SIG-M5 treated with dmso at 0.1 percent for 504 hours (cell line): ENCODE results near the gene HHATL.
"Not testable (repeated sequence)": the region's sequence is repeated elsewhere in the genome, so short reads cannot be mapped to it uniquely, and the experiment has no call there.

ENCODE experiments used
- DNase-seq: peaks from one replicate; lab custom pipeline; 2025; ENCODE audit not compliant: unreplicated experiment; lab: John Stamatoyannopoulos, UW

The HHATL gene

DNA sequence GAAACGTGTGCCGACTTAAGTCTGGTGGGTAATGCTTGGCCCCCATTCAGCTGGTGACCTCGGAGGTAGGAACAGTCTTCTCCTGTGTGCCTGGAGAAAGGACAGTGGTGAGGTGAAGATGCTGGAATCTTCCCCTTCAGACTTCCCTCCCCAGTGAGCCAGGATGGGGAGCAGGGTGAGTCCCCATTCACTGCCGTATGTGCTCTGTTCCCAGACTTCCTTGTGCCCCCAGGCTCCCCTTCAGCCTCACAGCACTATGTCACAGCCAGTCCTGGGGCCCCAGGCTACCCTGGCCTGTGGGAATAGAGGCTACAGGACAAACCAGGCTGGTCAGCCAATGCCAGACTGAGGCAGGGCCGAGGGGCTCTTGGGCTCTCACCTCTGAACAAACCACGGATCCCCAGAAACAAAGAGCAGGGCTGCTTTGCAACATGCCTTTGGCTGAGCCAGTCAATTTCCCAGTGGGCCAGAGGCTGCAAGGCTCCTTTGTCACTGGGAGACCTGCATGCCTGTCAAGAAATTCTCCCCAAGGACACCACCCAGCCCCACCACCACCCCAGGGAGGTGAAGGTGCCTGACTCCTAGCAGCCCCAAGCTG is 31.8 kb upstream of the HHATL start:
- DNase-seq = no peak

DNA sequence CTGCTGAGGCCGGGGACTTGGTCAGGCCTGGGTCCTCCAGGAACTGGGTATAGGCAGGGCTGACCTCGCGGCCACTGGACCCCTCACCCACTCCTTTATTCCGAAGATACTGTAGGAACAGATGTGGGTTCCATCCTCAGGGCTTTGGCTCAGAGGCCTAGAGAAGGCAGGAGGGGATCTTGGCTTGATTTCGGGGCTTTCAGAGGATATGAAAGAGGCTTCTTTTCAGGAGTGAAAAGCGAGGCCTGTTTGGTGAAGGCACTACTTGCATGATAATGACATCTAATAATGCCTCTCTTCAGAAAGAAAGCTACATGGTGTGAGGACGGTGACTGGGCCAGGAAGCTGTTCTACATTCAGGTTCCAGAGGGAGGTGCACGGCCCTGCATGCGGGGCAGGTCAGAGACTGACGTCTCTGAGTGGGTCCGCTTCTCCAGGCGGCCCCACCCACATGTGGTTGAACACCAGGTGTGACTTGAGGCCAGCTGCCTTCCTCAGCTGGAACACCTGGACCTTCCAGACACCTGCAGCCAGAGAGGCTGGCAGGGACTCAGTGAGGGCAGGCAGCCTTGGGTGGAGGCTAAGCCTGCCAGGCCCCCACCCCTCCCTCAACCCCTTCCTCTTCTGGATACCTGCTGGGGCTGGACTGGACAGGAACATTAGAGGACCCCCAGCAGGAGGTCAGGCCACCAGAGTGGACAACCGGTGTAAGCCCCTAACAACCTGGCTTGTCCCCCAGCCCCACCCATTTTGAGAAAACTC is 31.1 kb upstream of the HHATL start:
- no peak for DNase-seq

DNA sequence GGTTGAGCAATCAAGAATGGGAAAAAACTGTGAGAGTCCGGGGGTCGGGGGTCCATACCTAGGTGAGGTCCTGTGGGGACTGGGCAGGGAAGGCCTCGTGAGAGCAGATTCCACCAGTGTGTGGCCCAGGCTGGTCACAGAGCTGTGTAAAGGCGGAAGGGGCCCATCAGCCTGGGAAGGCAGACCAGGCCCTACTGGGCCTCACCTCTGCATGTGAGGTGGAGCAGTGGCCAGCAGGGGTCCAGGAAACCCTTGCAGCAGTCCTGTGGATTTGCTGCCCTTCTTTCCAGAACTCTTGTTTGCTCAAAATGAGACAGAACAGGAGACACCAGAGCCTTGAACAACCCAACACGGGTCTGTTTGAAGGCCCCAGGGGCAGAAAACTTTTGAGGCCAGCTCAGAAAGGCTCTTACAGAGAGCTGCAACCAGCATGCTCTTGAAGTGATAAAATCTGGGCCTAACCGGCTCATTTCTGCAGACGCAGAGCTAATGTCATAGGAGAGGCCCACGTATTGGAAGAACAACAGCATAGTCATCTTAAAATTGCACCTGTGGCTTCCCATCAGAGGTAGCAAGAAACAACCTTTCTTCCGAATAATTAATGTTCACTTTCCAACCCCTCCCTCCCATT is 30.3 kb upstream of the HHATL start:
- DNase-seq = no peak

DNA sequence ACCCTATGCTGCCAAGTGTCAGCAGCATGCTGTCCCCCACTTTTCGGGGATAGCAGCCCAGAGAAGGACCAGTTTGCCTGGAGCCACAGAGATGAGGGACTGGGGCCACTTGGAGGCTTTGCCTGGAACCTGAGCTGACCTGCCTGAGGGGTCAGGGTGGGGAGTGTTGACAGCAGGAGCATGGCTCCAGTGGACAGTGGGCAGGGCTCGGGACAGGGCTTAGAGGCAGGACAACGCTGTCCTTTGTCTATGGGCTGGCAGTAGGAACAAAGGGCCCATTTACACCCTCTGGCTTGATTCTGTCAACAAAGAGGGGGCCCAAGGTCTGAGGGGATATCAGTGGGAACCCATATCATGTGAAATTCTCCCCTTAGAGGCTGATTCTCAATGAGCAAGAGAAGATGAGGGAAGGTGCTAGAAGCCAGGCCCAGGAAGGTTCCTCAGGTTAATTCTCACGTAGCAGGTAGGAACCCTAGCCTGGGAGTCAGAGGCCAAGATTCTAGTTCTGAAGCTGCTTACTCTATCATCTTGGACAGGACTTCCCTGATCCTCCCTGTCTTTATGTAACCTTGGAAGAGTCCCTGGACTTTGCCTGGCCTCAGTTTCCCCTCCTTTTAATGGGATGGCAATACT is 29.7 kb upstream of the HHATL start:
- DNase-seq = no peak

DNA sequence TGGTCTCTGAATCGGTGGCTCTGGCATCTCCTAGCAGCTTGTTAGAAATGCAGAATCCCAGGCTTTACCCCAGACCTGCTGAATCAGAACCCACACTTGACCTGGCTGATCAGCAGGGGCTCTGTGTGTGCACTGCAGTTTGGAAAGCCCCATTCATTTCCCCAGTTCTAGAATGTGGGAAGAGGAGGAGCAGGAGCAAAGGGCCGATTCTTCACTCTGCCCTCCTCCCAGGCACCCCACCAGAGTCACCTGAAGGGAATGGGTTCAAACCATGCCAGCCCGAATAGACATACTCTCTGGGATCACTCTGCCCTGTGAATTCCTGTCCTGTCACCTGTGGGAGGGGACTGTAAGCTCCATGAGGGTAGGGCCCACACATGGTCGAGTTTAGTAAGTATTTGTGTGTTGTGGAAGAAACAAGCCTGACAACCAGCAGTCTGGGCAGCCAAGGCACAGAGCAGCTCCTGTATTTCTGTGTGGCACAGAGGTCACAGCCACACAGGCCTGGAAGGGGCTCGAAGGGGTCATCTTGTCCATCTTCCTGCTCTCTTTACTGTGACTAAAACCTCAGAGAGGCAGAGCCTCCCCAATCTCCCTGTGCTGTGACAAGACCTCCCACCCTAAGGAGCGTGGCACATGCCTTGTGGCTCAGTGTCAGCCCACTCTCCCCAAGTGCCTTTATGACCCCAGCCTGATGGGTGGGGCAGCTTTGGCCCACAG is 29.0 kb upstream of the HHATL start:
- no peak for DNase-seq

DNA sequence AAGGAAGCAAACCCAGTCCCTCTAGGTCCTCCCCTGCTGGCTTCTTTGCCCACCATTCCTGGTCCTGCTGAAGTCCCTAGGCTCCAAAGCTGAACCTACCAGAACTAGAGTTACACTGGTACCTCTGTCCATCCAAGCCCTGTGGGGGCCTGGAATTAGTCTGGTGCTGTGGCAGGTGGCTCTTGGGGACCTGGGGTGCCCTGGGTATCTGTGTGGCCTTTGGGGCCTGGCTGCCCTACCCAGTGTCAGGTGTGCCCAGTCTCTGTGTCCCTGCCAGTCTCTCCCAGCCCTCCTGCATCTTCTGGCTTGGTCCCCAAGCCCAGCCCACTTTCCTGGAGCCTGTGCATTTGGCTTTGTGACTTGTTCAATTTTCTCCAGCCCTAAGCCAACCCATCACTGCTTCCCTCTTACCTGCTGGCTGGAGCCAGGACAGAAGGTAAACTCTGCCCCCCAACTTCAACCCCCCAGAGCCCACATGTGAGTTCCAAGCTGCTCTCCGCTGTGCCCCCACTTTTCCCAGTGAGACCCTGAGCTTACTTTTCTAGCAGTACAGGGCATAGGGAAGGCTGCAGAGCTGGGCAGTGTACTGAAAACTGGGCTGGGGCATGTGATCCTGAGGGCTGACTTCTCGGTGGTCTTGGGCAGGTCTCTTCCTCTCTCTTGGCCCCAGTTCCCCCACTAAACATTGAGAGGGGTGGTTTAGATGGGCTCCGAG is 28.3 kb upstream of the HHATL start:
- DNase-seq = no peak

DNA sequence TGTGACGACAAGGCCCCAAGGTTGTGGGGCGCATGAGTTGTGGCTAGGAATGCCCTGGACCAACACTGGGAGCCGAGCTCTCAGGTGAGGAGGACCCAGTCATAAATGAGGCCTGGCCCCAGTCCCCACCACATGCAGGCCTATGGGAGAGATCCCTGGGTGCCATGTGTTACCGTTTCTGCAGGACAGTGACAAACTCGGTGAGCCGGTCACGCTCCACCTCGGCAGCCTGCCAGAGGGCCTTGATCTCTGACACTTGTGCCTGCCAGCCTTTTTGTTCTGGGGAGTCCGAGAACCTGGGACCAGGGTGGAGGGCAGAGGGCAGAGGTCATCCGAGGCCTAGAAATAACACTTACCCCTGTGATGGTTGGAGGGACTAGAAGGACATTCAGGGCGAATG is 27.7 kb upstream of the HHATL start:
- DNase-seq = no peak

DNA sequence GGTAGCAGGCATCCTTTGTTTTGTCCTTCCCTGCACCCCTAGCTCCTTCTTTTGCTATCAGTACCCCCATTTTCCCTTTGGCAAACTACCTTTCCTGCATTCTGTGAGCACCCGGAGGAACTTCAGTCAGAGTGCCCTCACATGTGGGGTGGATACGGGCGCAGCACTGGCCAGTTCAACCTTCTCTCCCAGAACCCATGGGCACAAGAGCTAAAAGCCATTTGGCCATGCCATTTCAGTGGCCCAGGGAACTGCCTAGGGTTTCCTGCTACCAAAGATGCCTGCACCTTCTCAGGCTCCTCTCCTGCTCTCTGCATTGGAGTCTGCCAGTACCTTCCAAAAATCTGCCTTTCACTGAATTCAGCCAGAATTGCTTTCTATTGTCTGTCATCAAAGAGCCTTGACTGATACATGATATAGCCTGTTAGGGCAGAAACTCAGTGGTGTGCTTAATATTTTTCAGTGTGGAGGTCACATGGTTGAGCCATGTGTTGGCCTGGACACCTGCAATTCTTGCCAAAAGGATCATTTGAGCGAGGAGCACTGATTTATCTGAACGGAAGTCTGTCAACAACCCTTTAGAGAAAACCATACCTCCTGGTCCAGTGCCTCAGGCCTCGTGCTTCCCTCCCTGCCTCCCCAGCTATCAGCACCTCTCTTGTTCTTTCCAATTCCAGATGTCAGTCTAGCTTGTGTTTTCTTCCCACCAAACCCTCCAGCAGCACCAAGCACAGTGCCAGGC is 27.0 kb upstream of the HHATL start:
- DNase-seq = no peak

DNA sequence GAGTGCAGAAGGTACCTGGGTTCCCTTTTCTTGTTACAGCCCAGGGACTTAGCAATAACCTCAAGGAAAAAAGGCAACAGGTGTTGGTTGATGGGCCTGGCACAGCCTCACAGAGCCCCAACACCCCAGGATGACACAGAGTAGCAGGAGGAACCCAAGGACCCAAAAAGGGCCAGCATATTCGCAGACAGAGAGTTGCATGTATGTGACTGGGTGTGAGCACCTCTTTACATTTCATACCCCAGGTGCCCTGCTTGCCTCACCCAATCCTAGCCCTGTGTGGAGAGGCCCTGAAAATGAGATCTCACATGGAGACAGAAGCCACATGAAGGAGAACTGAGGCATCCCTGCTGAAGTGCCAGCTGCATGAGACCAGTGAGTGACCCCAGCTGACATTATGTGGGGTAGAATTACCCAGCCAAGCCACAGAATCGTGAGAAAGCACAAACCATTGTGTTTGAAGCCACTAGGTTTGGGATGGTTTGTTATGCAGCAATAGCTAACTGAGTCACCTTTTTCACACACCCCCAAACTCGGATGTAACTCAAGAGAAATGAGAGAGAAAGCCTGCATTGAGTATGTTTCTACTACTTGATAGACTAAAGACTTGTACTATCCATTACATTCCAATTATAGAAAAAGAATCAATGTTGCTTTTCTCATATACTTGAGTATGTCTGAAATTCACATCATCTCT is 26.2 kb upstream of the HHATL start:
- no peak for DNase-seq

DNA sequence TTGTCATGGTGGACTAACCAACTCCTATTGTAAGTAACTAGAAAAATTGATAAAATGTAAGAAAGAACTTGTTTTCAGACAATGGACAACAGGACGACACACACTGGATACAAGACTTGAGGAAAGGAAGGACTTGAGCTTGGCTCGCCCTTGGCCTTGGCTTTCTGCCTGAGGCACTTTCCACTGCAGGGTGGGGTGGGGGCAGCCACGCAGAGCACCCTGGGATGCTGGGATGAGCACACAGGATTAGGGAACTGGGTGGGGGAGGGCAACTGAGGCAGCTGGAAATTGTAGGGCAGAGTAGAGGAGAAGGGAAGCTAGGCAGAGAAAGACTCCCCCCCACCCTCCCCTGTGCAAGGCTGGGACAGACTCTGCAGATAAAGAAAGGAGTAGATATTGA is 25.5 kb upstream of the HHATL start:
- no peak for DNase-seq

DNA sequence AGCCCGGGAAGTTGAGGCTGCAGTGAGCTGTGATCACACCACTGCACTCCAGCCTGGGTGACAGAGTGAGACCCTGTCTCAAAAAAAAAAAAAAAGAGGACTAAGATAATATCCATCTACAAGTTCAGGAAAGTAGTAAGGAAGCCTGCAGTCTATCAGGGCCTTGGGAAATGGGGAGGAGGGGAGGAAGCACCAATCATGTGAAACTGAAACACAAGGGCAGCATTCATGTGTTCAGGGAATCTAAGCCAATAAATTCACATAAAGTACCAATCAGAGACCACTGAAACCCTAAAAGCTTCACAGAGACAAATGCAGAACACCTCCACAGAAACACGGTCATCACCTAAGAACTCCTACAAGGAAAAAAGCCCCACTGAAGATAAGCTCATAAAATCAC is 22.9 kb upstream of the HHATL start:
- no peak for DNase-seq

DNA sequence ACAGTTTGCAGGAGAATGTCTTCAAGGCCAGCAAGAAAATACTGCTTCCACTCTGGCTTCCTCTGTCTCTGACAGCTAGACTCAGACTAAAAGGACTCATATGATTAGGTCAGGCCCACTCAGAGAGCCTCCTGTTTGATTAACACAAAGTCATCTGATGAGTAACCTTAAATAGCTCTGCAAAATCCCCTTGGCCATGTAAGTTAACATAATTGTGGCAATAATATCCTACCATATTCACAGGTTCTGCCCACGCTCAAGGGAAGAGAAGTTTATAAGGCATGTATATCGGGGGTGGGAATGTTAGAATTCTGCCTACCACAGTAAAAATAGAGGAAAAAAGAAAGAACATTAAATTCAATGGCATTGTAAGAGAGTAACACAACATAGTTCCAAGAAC is 20.6 kb upstream of the HHATL start:
- DNase-seq = no peak

DNA sequence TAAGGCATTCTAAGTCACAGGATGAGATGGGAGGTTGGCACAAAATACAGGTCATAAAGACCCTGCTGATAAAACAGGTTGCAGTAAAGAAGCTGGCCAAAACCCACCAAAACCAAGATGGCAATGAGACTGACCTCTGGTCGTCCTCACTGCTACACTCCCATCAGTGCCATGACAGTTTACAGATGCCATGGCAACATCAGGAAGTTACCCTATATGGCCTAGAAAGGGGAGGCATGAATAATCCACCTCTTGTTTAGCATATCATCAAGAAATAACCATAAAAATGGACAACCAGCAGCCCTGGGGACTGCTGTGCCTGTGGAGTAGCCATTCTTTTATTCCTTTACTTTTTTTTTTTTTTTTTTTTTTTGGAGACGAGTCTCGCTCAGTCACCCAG is 19.8 kb upstream of the HHATL start:
- not testable (repeated sequence) for DNase-seq

DNA sequence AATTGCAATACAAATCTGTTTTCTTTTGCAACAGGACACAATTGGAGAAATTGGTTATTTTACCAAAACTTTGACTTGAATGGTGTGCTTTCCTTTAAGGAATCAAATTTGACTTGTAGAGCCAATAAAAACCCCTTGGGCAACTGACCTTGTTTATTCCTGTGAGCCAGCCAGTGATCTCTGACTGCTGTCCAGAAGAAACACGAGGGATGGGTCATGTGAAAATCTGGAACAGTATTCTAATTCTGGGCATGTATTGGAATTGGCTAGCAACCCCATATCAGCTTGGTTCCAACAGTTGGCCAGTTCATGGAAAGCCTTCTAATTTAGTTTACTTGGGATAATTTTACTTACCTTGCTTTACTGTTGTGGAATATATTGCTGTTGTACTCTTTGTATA is 19.1 kb upstream of the HHATL start:
- DNase-seq = no peak

DNA sequence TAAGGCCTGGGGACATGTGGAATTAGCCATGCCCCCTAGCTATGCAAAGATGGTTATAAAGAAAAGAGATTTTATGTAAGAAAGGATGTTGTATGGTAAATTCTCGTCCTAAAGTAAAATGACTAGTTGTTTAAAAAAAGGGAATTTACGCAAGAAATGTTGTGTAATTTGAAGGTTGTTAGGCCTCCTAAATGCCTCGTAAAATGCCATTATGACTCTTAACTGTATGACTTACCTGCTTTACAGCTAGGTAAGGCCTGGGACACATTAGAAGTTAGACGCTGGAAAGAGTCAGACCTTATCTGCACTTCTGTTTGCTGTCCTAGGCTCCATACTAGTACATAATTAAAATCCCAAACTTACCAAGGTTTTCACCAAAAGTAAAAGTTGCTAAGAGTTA is 17.5 kb upstream of the HHATL start:
- DNase-seq = peak; percentile 38

DNA sequence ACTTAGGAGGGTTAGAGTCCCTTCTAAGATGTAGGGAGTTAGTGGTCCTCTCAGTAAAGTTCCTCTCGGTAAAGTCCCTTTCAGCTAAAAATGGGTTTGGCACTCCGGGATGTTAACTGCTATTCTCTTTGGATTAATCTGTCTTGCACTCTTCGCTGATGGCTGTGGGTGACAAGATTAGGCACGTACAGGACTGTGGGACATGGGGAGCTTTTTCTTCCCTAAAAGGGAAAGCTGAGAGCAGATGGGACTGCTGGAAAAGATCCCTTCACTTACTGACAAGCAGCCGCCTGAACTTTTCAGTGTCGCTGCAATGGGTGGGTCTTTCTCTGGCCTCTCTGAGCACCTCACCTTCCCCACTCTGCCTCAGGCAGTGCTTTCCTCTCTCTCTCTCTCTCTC is 16.4 kb upstream of the HHATL start:
- DNase-seq = no peak

DNA sequence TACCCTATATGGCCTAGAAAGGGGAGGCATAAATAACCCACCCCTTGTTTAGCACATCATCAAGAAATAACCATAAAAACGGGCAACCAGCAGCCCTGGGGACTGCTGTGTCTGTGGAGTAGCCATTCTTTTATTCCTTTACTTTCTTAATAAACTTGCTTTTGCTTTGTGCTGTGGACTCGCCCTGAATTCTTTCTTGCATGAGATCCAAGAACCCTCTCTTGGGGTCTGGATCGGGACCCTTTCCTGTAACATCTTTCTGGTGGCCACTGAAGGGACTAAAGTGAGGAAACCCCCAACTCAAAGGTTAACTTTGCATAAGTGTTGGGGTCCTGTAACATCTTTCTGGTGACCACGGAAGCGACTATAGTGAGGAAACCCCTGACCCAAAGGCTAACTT is 15.7 kb upstream of the HHATL start:
- no peak for DNase-seq

DNA sequence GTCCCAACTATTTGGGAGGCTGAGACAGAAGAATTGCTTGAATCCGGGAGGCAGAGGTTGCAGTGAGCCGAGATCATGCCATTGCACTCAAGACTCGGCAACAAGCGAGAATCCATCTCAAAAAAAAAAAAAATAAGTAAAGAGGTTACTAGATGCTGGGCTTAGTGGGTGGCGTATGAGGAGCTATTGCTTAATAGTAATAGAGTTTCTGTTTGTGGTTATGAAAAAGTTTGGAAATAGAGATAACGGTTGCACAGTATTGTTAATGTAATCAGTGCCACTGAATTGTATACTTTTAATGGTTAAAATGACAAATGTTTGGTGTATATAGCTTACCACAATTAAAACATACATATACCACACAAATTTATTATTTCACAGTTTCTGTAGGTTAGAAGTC is 14.7 kb upstream of the HHATL start:
- DNase-seq = peak; percentile 68

DNA sequence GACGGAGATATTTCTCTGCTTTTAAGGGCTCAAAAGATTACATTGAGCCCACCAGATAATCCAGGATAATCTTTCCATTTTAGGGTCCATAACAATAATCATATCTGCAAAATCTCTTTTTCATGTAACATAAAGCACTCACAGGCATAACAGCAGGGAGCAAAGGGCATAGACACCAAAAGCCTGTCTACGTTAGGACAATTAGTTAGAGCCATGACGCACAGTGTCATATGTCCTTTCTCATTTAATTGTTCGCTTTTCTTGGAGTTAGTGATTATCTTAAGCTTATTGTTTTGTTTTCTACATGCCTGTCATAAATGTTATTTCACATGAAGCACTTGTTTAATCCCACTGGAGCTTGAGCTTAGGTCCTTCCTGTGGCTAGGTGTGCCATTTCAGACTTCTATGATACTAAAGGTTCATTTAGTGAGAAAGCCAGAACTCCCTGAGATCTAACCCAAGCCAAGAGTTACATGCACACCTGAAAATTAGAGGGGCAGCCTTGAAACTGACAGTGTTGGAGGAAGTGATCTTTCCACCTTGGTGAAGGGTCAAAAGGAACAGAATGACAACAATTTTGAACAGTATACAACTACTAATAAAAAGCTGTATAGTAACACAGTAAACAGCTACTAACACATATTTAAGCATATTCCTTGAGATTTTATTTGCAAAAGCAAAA is 11.7 kb upstream of the HHATL start:
- no peak for DNase-seq
